IMR-90 (cell line): ENCODE data around the gene PCGF2. TPM values are rescaled to one million over a fixed set of nuclear protein-coding genes. Genes with fewer than 3 reads are reported as not detected.

Experiments used
- ATAC-seq: fragments of 200-7000 bp; cut with Tn5 transposase; 2 replicates; pipeline ENCODE4 v1.9.1; 2020; ENCODE audit warnings: low read depth, mild to moderate bottlenecking, moderate library complexity
- BruUV-seq: library from RNA; stranded (reverse); fragments of 400-500 nt; replicated peaks from 2 replicates; lab custom pipeline; 2021; lab: Mats Ljungman, UMichigan
- CTCF ChIA-PET: fragments of 300-600 bp; formaldehyde crosslinking; extraction: SDS; loops from one replicate; lab custom pipeline; 2021; ENCODE audit warnings: antibody characterized with exemption; lab: Yijun Ruan, JAX
- POLR2A ChIA-PET: fragments of 300-600 bp; sonication (Branson Sonifier 250); formaldehyde crosslinking; loops from one replicate; lab custom pipeline; 2022; ENCODE audit warnings: antibody characterized with exemption; ENCODE audit not compliant: unreplicated experiment; lab: Charles Lee
- DNase-seq: peaks from one replicate; pipeline ENCODE4 v3.0.0; 2013
- H2AFZ ChIP-seq: replicated peaks from 2 replicates; pipeline ENCODE3; 2013; ENCODE audit warnings: low read length, mild to moderate bottlenecking; ENCODE audit not compliant: poor library complexity
- H2AK5ac ChIP-seq: 2 replicates; pipeline ENCODE4 v1.6.1; 2013; ENCODE audit warnings: low read depth, low read length, inconsistent platforms
- H2AK9ac ChIP-seq: replicated peaks from 2 replicates; pipeline ENCODE3; 2013; ENCODE audit warnings: mild to moderate bottlenecking, low read depth, low read length, moderate library complexity; ENCODE audit not compliant: poor library complexity
- H2BK120ac ChIP-seq: 2 replicates; pipeline ENCODE4 v1.6.1; 2013; ENCODE audit warnings: low read depth, low read length, inconsistent platforms
- H2BK15ac ChIP-seq: 3 replicates; pipeline ENCODE4 v1.6.1; 2013; ENCODE audit warnings: low read depth, low read length, inconsistent platforms
- H2BK20ac ChIP-seq: 2 replicates; pipeline ENCODE4 v1.6.1; 2013; ENCODE audit warnings: low read depth, mild to moderate bottlenecking, inconsistent platforms, low read length, moderate library complexity
- H2BK5ac ChIP-seq: 2 replicates; pipeline ENCODE4 v1.6.1; 2013; ENCODE audit warnings: mild to moderate bottlenecking, low read depth, low read length, inconsistent platforms; ENCODE audit not compliant: poor library complexity, severe bottlenecking
- H3K14ac ChIP-seq: replicated peaks from 2 replicates; pipeline ENCODE4 v1.6.1; 2013; ENCODE audit warnings: low read depth, low read length, inconsistent platforms
- H3K18ac ChIP-seq: 2 replicates; pipeline ENCODE4 v1.6.1; 2013; ENCODE audit warnings: low read depth, low read length, control low read depth
- H3K23ac ChIP-seq: 2 replicates; pipeline ENCODE4 v1.6.1; 2013; ENCODE audit warnings: low read depth, low read length, inconsistent platforms
- H3K27ac ChIP-seq: 2 replicates; pipeline ENCODE4 v1.5.1; 2013; ENCODE audit warnings: mild to moderate bottlenecking, control low read depth, low read length; ENCODE audit not compliant: insufficient read depth
- H3K27me3 ChIP-seq: 2 replicates; pipeline ENCODE4 v1.6.1; 2013; ENCODE audit warnings: low read length; ENCODE audit not compliant: control insufficient read depth, insufficient read depth
- H3K36me3 ChIP-seq: 2 replicates; pipeline ENCODE4 v1.6.1; 2013; ENCODE audit warnings: low read length, mixed read lengths; ENCODE audit not compliant: control insufficient read depth, insufficient read depth
- H3K4ac ChIP-seq: 2 replicates; pipeline ENCODE4 v1.6.1; 2013; ENCODE audit warnings: low read depth, low read length, inconsistent platforms
- H3K4me1 ChIP-seq: 2 replicates; pipeline ENCODE4 v1.6.1; 2013; ENCODE audit warnings: low read length, mixed read lengths; ENCODE audit not compliant: control insufficient read depth, insufficient read depth
- H3K4me2 ChIP-seq: 2 replicates; pipeline ENCODE4 v1.6.1; 2013; ENCODE audit warnings: low read depth, mild to moderate bottlenecking, control low read depth, low read length, moderate library complexity
- H3K4me3 ChIP-seq: 2 replicates; pipeline ENCODE4 v1.5.1; 2013; ENCODE audit warnings: low read depth, mild to moderate bottlenecking, control low read depth, low read length, moderate library complexity; ENCODE audit not compliant: insufficient read depth
- H3K56ac ChIP-seq: 2 replicates; pipeline ENCODE4 v1.6.1; 2013; ENCODE audit warnings: low read length, inconsistent platforms; ENCODE audit not compliant: insufficient read depth; ENCODE audit errors: extremely low read depth
- H3K79me1 ChIP-seq, 2 experiments: 2 replicates each; pipeline ENCODE4 v1.6.1; 2013; ENCODE audit warnings: low read length in 2 of 2, inconsistent platforms in 1 of 2, low read depth in 1 of 2
- H3K9ac ChIP-seq: 2 replicates; pipeline ENCODE4 v1.6.1; 2013; ENCODE audit warnings: low read depth, low read length, control low read depth
- H3K9me1 ChIP-seq: 2 replicates; pipeline ENCODE4 v1.6.1; 2013; ENCODE audit warnings: low read length, inconsistent platforms; ENCODE audit not compliant: insufficient read depth
- H3K9me3 ChIP-seq: 2 replicates; pipeline ENCODE4 v1.6.1; 2013; ENCODE audit warnings: low read length; ENCODE audit not compliant: control insufficient read depth, insufficient read depth
- H4K20me1 ChIP-seq: 2 replicates; pipeline ENCODE4 v1.6.1; 2013; ENCODE audit warnings: low read length, inconsistent platforms; ENCODE audit not compliant: insufficient read depth
- H4K5ac ChIP-seq: 2 replicates; pipeline ENCODE4 v1.6.1; 2013; ENCODE audit warnings: mild to moderate bottlenecking, low read depth, low read length, control low read depth
- H4K8ac ChIP-seq, 2 experiments: 2 replicates each; pipeline ENCODE4 v1.6.1; 2013; ENCODE audit warnings: low read depth in 2 of 2, low read length in 2 of 2, control low read depth in 1 of 2, inconsistent platforms in 1 of 2
- H4K91ac ChIP-seq: 2 replicates; pipeline ENCODE4 v1.6.1; 2013; ENCODE audit warnings: low read depth, low read length, inconsistent platforms; ENCODE audit not compliant: insufficient read depth
- BHLHE40 ChIP-seq: fragments of 150-350 bp; IDR thresholded peaks from 2 replicates; pipeline ENCODE4 v1.6.1; 2016; ENCODE audit warnings: mild to moderate bottlenecking, low read depth, low read length
- MAFK ChIP-seq: IDR thresholded peaks from 2 replicates; pipeline ENCODE4 v1.6.1; 2012; ENCODE audit warnings: low read depth, low read length, improper control_type of control experiment
- MAZ ChIP-seq: IDR thresholded peaks from 2 replicates; pipeline ENCODE4 v1.6.1; 2012; ENCODE audit warnings: low read depth, mild to moderate bottlenecking, low read length, improper control_type of control experiment, moderate library complexity, borderline replicate concordance
- MXI1 ChIP-seq: IDR thresholded peaks from 2 replicates; pipeline ENCODE4 v1.6.1; 2012; ENCODE audit warnings: low read depth, mild to moderate bottlenecking, low read length, moderate library complexity, borderline replicate concordance
- NFE2L2 ChIP-seq: fragments of 150-350 bp; IDR thresholded peaks from 2 replicates; pipeline ENCODE4 v1.6.1; 2016; ENCODE audit warnings: low read depth, mild to moderate bottlenecking, low read length
- POLR2A ChIP-seq: IDR thresholded peaks from 2 replicates; pipeline ENCODE4 v1.6.1; 2012; ENCODE audit warnings: mild to moderate bottlenecking, low read depth, low read length
- RAD21 ChIP-seq: IDR thresholded peaks from 2 replicates; pipeline ENCODE4 v1.6.1; 2012; ENCODE audit warnings: low read length, improper control_type of control experiment
- RFX5 ChIP-seq: IDR thresholded peaks from 2 replicates; pipeline ENCODE4 v1.8.0; 2012; ENCODE audit warnings: low read depth, mild to moderate bottlenecking, low read length, moderate library complexity
- WGBS, 2 experiments: methylation state at CpG; one replicate each; pipeline versions ENCODE4 v1.1.5 to v1.1.7; 2013; ENCODE audit warnings: missing lambda C conversion rate in 2 of 2; ENCODE audit not compliant: insufficient read length in 1 of 2; ENCODE audit errors: extremely low coverage in 2 of 2; 5-methylcytosine and 5-hydroxymethylcytosine counted together
- dilution Hi-C: fragments of 300-500 bp; cut with HindIII; formaldehyde crosslinking; loops from one replicate; pipeline ENCODE4 v1.14.3; 2018; ENCODE audit warnings: low sequenced_read_pairs; ENCODE audit not compliant: unreplicated experiment
- in situ Hi-C: fragments of 300-500 bp; cut with MboI; formaldehyde crosslinking; loops from 3 replicates; pipeline ENCODE4 v1.14.3; 2019; ENCODE audit warnings: low sequenced_read_pairs, inconsistent platforms, mixed read lengths
- intact Hi-C: fragments of 100-400 bp; cut with micrococcal nuclease; formaldehyde crosslinking; loops from 2 replicates; pipeline ENCODE4 v1.10.0; 2022
- polyA plus RNA-seq, 3 experiments: library from polyadenylated mRNA; depleted of rRNA; stranded (reverse); fragments of >200 nt; gene quantifications; 2 replicates each; pipeline ENCODE4 v1.2.3, GENCODE V29; 2012; ENCODE audit warnings: low replicate concordance in 1 of 3
- total RNA-seq: library from RNA; depleted of rRNA; stranded (reverse); fragments of >200 nt; gene quantifications from 2 replicates; pipeline ENCODE4 v1.2.3, GENCODE V29; 2012
- TF ChIP-seq, protein P1 (sequence below): conservative IDR thresholded peaks from 2 replicates; pipeline ENCODE4 v1.5.1; 2012; ENCODE audit warnings: mild to moderate bottlenecking, low read depth, low read length, improper control_type of control experiment
- TF ChIP-seq, protein P2 (sequence below): fragments of 150-350 bp; IDR thresholded peaks from 2 replicates; pipeline ENCODE4 v1.6.1; 2016; ENCODE audit warnings: low read depth, mild to moderate bottlenecking, low read length, moderate library complexity, borderline replicate concordance

The PCGF2 gene
- total and polyA plus RNA-seq, 2 of the 4 experiments (the other 2 are of a cell fraction), result 1.1 to 18.2 TPM

DNA sequence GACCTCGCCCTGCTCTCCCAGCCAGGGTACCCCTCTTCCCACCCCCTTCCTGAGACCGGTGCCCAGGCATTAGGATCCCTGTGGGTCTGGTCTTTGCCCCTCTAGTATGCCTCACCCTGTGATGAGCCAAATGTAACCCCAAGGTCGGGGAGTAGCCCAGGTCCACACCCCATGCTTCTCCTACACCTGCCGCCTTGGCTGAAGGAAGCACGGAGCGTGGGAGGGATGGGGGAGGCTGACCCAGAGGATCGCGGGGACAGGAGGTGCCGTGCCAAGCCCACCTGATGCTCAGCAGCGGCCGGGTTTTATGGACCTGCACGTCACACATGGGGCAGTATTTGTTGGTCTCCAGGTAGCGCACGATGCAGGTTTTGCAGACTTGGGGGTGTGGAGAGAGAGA is 8.8 kb downstream of the PCGF2 start:
- intact Hi-C loops, result no loop called here
- no peak overlapping the region for H3K9ac ChIP-seq
- no peak overlapping the region for H4K8ac ChIP-seq
- POLR2A ChIA-PET, result no interaction called here
- H2BK5ac ChIP-seq, result no peak overlapping the region
- H3K27me3 ChIP-seq, result no peaks in the 10 kb centered on the region
- H3K4ac ChIP-seq, result no peak overlapping the region
- BruUV-seq, result no TSS peak
- H2AFZ ChIP-seq, result no peak overlapping the region
- H4K5ac ChIP-seq, result no peak overlapping the region
- H2BK120ac ChIP-seq, result no peak overlapping the region
- no peak overlapping the region for H2BK20ac ChIP-seq
- H3K9me1 ChIP-seq, result peaks cover 10% of the 10 kb centered on the region
- DNase-seq, result no peak
- in situ Hi-C loops, result no loop called here
- H3K4me1 ChIP-seq, result peaks cover 15% of the 10 kb centered on the region
- peaks cover 43% of the 10 kb centered on the region for H3K36me3 ChIP-seq
- H3K79me1 ChIP-seq, result peaks cover 15 to 73% of the 10 kb centered on the region in 2 experiments
- CTCF ChIA-PET, result no interaction called here
- TF ChIP-seq, protein P1, sequence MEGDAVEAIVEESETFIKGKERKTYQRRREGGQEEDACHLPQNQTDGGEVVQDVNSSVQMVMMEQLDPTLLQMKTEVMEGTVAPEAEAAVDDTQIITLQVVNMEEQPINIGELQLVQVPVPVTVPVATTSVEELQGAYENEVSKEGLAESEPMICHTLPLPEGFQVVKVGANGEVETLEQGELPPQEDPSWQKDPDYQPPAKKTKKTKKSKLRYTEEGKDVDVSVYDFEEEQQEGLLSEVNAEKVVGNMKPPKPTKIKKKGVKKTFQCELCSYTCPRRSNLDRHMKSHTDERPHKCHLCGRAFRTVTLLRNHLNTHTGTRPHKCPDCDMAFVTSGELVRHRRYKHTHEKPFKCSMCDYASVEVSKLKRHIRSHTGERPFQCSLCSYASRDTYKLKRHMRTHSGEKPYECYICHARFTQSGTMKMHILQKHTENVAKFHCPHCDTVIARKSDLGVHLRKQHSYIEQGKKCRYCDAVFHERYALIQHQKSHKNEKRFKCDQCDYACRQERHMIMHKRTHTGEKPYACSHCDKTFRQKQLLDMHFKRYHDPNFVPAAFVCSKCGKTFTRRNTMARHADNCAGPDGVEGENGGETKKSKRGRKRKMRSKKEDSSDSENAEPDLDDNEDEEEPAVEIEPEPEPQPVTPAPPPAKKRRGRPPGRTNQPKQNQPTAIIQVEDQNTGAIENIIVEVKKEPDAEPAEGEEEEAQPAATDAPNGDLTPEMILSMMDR, result no peak
- TF ChIP-seq NFE2L2 (no peak), BHLHE40 (no peak), MAFK (no peak), MXI1 (no peak), RFX5 (no peak), POLR2A (no peak), MAZ (no peak), RAD21 (no peak)
- TF ChIP-seq, protein P2, sequence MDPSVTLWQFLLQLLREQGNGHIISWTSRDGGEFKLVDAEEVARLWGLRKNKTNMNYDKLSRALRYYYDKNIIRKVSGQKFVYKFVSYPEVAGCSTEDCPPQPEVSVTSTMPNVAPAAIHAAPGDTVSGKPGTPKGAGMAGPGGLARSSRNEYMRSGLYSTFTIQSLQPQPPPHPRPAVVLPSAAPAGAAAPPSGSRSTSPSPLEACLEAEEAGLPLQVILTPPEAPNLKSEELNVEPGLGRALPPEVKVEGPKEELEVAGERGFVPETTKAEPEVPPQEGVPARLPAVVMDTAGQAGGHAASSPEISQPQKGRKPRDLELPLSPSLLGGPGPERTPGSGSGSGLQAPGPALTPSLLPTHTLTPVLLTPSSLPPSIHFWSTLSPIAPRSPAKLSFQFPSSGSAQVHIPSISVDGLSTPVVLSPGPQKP, result no peak
- peaks cover 71% of the 10 kb centered on the region for H4K20me1 ChIP-seq
- H3K4me3 ChIP-seq, result no peak overlapping the region
- no peak overlapping the region for H3K4me2 ChIP-seq
- no peak overlapping the region for H2AK9ac ChIP-seq
- no peak overlapping the region for H4K91ac ChIP-seq
- no peak overlapping the region for H3K56ac ChIP-seq
- no peak overlapping the region for H3K27ac ChIP-seq
- ATAC-seq, result no peak
- no peak overlapping the region for H2AK5ac ChIP-seq
- no peak overlapping the region for H3K14ac ChIP-seq
- H3K9me3 ChIP-seq, result no peaks in the 10 kb centered on the region
- no peak overlapping the region for H3K18ac ChIP-seq
- H2BK15ac ChIP-seq, result no peak overlapping the region
- dilution Hi-C loops, result no loop called here
- no CpG with 5 or more reads among the region's 14 CpGs for WGBS, 2 experiments
- H3K23ac ChIP-seq, result no peak overlapping the region
